NCI-H2107 treated with DMSO at 0.1 percent for 48 hours (cell line): ENCODE results near the gene INTS15.

Source experiments
- DNase-seq: peaks from one replicate; lab custom pipeline; 2025; ENCODE audit not compliant: unreplicated experiment; lab: John Stamatoyannopoulos, UW

INTS15 gene

GRCh38 chr7:6642239-6642839, 52.5 kb downstream of the INTS15 start:
- DNase-seq = no peak

DNA sequence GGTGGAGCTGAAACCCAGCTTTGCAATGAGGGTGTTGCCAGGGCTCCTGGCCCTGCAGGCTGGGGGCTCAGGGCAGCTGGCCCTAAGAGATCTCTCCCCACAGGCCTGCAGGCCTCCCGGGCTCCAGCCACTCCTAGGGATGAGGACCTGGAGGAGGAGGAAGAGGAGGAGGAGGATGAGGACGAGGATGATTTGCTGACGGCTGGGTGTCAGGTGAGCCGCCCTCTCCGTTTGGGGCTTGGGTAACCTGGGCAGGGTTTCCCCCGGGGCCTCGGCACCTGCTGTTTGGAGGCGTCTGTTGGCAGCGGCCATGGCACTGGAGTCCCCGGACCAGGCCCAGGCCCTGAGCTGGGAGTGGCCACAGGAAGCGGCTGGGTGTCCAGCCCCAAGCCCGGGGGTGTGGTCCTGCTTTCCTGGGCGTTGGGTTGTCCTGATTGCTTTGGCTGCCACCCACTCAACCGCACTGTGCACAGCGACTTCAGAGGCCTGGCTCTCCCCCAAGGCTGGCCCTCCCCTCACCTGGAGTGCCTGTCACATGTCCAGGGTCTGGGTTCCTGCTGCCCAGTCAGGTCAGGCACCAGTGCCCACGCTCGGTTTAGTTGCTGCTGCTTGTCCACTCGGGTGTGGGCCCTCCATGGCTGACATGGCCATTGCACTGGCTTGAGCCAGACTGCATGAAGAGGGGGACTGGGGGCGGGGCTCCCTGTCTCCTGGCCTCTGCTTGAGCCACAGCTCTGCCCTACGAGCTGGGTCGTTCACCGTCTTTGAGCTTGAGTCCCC, 53.2 kb downstream of the INTS15 start:
- no peak for DNase-seq

DNA sequence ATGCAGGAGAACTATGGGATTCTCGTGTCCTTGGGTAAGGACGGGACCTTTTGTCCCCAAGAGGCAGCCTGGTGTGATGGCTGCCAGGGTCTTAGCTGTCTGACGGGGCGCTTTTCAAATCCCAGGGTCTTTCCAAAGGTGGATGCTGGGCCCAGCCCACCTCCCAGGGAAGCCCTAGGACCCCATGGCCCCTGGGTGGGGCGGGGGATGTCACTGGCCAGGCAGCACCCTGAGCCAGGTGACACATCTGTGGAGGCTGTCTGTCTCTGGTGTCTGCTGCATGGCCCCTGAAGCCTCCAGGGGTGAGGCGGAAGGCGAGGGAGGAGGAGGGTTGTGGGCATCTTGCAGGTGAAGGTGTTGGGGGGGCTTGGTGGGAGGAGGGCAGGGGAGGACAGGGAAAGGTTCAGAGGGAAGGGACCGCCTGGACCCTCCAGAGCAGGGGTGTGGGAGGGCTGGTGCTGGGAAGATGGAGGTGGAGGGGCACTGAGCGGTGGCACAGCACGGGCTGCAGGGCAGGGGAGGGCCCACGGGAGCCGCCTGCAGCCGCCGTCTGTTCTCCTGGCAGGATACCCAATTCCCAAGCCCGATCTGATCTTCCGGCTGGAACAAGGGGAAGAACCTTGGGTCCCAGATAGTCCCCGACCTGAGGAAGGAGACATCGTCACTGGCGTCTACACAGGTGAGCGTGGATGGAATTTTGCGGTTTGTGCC, 54.2 kb downstream of the INTS15 start:
- DNase-seq = no peak

DNA sequence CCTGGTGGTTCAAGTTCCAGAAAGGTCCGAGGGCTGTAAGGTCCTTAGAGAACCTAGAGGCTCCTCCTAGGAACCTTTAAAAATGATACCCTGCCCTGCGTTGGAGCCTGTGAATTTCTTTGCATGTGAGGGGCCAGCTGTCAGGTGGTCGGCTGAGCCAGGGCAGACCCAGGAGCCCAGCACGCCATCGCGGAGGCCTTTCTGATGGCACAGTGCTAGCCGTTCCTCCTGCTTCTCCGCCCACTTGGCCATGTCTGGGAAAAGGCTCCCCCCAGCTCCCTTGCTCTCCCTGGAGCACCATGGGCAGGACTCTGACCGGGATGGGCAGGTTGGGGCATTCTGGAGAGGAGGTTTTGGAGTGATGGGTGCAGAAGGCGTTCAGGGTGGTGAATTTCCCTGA, 54.9 kb downstream of the INTS15 start:
- no peak for DNase-seq

DNA sequence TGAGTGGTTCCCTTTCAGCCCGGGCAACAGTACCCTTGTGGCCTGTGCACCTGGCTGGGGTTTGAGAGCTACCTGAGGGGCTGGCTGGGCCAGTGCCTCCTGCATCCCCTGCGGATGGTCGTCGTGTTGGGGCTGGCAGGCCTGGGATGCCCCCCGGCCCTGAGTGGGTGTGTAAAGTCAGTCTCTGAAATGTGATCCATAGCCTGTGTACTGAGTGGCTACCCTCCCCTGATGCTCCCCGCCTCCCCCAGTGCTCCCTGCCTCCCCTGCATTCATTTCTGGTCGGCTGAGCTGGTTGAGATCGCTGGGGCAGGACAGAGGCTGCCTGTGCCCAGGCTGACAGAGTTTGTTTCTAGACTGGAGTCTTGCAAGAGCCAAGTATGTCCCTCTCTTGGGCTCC, 56.6 kb downstream of the INTS15 start:
- DNase-seq = no peak

DNA sequence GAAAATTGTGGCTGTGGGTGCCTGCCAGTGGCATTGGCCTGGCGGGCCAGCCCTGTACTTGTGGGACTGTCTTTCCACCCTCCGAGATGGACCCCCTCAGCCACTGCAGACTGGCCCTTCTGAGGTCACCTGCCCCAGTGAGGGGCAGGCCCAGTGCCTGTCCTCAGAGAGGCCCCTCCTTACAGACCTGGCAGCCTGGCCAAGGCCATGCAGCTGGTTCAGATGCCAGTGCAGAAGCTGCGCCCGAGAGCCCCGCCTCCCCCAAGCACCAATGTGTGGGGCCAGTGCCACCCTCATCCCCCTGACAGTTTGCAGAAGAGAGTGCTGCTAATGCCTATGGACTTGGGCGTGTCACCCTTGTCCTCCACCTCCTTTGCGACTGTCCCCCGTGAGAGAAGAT, 57.3 kb downstream of the INTS15 start:
- no peak for DNase-seq

GRCh38 chr7:6647541-6647940, 57.7 kb downstream of the INTS15 start:
- DNase-seq = no peak

DNA sequence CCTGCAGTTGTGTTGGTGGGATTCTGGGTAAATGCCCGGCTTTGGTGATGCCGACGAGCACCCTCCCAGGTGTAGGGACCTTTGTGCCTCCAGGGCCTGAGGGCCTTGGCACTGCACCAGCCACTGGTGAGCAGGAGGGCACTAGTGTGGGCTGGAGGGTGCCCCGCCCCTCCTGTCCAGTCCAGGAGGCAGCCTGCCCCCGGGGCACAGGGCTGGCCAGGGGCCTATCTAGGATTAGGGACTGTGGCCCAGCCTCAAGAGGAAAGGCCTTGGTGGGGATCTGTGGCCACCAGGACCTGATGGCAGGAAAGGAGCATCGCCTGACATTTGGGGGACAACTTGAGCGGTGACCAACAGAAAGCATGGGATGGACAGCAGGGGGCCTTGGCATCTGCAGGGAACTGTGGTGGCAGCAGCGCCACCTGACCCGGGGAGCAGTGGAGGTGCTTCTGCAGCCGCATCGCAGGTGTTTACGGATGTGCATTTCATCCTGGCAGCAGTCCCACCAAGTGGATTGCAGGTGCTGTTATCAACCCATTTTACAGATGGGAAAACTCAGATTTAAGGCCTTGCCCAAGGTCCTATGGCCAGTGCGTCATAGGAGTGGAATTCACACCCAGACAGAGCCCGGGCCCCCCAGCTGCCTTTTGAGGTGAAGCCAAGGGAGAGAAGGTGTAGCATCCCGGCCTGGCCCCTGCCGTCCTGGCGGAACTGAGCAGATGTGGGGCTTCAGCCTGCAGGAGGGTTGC, 58.4 kb downstream of the INTS15 start:
- no peak for DNase-seq

- DNase-seq = no peak
These were observed 58.9 kb downstream of the INTS15 start for GRCh38 chr7:6648815-6649104.

DNA sequence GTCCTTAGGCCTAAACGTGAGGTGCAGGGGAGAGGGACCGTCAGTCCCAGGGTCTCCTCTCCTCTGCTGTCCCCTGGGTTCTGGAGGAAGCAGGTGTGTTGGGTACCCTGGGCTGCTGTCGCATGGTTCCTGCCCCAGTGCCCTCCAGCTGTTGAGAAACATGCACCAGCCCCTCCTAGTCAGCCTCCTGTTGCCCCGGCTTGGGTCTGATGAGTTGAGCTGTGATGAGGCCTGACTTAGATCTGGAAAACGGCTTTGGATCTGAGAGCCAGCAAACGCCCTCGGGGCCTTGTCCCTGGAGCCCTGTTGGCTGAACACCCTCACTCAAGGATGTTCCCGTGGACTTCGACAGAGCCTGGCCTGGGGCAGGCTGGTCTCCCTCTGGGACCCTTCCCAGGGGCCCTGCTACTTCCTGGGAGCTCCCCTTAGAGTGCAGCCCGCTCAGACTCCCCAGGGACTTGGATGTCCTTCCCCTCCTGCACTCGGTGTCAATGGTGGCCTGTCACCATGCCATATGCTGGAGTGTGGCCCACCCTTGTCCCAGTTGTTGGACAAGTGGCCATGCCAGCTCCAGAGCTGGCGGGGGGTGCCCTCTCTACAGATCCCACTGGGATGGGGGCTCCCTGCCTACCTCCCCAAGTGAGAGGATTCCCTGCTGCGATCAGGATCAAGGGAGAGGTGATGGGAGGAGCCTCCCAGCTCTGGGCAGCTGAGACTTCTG, 59.6 kb downstream of the INTS15 start:
- DNase-seq = no peak

DNA sequence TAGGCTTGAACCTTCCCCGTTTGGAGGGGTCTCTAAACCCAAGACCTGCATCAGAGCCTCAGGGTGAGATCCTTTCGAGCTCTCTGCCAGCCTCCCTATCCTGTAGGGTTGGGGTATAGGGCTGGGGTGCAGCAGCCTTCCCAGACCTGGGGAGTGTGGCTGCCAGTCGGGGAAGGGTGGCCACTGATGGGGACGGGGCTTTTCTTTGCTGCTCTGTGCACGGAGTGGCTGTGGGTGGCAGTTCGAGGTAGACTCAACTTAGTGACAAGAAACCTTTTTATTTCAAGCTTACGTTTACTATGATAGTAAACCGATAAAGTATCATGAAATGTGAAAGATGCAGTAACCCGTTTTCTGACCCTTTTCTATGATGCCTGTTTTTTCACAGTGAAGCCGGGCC, 60.3 kb downstream of the INTS15 start:
- DNase-seq = no peak

- no peak for DNase-seq
These were observed 60.7 kb downstream of the INTS15 start for GRCh38 chr7:6650521-6651011.

GRCh38 chr7:6651851-6652445, 62.1 kb downstream of the INTS15 start:
- DNase-seq = no peak

DNA sequence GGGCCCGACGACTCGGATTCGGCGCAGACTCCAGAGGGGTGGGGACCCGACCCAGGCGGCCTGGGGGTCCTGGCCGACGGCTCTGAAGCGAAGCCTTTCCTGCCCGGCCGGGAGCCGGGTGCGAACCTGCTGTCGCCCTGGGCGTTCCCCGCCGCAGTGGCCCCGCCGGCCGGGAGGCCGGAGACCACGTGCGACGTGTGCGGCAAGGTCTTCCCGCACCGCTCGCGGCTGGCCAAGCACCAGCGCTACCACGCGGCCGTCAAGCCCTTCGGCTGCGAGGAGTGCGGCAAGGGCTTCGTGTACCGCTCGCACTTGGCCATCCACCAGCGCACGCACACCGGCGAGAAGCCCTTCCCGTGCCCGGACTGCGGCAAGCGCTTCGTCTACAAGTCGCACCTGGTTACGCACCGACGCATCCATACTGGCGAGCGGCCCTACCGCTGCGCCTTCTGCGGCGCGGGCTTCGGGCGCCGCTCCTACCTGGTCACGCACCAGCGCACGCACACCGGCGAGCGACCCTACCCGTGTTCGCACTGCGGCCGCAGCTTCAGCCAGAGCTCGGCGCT, 62.7 kb downstream of the INTS15 start:
- no peak for DNase-seq

DNA sequence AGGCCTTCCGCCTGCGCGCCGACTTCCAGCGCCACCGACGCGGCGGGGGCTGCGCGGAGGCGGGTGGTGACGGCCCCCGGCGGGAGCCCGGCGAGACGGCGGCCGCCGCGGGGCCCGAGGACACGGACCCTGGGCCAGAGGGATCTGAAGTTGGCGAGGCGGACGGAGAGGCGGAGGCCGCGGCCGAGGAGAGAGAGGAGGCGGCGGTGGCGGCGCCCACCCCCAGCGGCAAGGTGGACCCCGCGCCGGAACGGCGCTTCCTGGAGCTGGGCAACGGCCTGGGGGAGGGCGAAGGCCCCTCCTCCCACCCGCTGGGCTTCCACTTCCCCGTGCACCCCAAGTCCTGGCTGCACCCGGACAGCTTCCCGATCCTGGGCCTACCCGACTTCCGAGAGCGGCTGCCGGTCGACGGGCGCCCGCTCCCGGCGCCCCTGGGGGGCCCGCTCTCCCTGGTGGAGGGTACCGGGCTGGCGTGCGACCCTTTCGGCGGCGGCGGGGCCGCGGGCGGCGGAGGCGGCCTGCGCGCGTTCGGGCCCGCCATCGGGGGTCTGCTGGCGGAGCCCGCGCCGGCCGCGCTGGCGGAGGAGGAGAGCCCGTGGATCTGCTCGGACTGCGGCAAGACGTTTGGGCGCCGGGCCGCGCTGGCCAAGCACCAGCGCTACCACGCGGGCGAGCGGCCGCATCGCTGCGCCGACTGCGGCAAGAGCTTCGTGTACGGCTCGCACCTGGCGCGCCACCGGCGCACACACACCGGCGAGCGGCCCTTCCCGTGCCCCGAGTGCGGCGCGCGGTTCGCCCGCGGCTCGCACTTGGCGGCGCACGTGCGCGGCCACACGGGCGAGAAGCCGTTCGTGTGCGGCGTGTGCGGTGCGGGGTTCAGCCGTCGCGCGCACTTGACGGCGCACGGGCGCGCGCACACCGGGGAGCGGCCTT, 63.5 kb downstream of the INTS15 start:
- DNase-seq = no peak

- no peak for DNase-seq
These were observed 64.5 kb downstream of the INTS15 start for GRCh38 chr7:6654113-6654841.

GRCh38 chr7:6654842-6655610, 65.2 kb downstream of the INTS15 start:
- DNase-seq = no peak
